Cerebellar nuclear complex (tissue), 1 donor: Measurements from ENCODE around the gene STRIP1.

Experiments used
- DNase-seq, 2 experiments: peaks; one replicate each; lab custom pipeline; 2025; lab: John Stamatoyannopoulos, UW

STRIP1 gene

DNA sequence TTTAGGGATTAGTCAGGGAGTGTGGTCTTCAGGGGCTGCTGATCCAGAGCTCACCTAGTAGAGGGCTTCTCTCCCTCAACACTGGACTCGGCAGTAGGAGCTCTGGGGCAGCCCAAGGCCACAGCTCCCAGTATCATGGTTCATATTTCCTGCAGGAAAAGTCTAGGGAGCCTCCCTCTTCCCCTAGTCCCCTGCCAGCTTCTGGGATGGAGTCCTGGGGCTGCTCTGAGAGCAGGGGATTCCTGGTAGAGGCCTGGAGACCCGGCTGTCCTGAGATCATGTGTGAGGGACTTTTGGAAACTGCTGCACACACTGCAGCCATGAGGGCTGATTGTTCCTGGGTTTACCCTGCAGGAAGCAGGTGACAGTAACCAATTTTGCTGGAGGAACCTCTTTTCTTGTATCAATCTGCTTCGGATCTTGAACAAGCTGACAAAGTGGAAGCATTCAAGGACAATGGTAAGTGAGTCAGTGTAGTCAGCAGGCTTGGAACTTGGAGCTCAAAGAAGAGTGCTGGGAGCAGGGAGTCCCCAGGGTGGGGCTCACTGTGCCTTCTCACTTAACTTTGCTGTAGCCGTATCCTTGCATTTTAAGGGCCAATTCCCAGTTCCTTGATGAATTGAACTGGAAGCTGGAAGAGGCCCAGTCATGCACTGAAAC is 16.3 kb downstream of the STRIP1 start:
- no peak for DNase-seq

DNA sequence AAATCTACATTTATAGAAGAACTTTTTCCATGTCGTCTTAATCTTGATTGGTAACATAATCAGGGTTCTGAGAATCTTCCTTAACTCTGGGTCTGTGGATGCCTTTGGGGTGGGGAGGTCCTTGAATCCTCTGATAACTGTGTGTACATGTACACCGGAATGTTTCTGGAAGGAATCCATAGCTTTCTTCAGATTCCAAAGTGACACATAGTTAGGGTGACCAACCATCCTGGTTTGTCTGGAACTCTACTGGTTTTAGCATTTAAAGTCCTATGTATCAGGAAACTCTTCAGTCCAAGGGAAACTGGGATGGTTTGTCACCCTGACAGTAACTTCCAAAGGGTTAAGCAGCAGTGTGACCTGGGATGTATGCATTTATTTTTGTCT is 16.8 kb downstream of the STRIP1 start:
- no peak for DNase-seq

DNA sequence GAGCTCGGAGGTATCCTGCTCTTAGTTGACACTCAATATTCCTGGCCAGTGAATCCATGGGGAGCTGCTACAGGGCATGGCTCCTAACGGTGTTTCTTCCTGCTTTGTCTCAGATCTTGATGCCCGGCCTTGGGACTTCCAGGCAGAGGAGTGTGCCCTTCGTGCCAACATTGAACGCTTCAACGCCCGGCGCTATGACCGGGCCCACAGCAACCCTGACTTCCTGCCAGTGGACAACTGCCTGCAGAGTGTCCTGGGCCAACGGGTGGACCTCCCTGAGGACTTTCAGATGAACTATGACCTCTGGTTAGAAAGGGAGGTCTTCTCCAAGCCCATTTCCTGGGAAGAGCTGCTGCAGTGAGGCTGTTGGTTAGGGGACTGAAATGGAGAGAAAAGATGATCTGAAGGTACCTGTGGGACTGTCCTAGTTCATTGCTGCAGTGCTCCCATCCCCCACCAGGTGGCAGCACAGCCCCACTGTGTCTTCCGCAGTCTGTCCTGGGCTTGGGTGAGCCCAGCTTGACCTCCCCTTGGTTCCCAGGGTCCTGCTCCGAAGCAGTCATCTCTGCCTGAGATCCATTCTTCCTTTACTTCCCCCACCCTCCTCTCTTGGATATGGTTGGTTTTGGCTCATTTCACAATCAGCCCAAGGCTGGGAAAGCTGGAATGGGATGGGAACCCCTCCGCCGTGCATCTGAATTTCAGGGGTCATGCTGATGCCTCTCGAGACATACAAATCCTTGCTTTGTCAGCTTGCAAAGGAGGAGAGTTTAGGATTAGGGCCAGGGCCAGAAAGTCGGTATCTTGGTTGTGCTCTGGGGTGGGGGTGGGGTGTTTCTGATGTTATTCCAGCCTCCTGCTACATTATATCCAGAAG is 19.4 kb downstream of the STRIP1 start:
- peak in 1 of 2 experiments; percentile 18 for DNase-seq

DNA sequence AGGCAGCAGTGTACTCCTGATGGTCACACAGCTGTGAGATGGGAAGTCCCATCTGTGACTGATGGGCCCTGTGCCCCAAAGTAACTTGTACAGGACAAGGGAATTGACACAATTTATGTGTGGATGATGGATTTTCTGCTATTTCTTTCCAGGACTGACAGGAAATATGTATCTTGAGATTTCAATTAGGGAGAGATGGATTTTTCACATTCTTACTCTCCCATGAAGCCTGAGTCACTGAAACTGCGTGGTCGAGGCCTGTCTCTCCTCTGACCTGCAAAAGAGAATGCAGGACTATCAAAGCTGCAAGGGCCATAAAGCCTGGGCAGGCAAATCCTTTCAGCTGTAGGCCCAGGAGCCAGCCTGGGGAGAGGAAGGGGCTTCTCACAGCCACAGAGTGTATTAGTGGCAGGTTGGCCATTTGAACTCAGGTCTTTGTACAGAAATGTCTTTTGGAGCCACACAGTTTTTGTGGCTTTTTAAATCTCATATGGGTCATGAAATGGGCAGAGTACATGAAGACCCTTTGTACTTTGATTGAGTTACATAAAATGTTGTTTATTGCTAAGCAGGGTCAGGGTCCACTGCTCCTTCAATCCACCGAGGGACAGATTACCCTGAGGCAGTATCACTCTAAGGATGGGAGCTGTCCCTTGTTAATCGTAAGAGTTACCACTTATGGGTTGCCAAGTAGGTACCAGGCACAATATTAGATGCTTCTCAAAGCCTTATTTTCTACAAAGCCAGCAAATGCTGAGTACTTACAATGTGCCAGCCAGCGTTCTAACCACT is 21.3 kb downstream of the STRIP1 start:
- no peak for DNase-seq

DNA sequence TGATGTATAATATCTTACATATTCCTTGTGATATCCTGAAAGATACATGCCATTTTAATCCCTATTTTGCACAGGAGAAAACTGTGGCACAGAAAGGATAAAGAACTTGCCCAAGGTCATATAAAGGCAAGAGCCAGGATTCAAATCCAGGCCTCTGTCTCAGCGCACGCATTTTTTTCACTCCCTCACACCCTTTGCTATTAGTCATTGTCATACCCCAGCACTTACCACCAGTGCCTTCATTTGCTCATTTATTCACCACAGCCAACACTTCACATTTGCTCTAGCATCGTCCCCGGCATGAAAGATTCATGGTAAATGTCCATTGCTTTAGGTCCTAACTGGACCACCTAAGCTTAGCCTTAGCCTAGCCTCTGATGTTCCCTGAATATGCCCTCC is 21.9 kb downstream of the STRIP1 start:
- no peak for DNase-seq

DNA sequence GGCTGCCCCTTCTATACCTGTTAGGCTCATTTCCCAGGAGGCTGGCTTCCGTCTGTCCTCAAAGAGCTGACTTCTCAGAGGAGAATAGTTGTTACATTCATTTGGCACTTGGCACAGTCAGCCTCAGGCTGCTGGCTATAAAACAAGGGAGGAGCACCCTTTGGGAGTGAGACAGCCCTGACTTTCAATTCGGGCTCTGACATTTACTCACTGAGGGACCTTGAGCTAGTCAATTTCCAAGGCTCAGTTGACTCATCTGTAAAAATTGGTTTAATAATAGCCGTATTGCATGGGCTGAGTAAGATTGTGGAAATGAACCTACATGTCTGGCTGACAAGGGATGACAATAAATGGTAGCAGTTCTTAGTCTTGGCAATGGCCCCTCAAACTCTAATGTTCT is 22.4 kb downstream of the STRIP1 start:
- no peak for DNase-seq

DNA sequence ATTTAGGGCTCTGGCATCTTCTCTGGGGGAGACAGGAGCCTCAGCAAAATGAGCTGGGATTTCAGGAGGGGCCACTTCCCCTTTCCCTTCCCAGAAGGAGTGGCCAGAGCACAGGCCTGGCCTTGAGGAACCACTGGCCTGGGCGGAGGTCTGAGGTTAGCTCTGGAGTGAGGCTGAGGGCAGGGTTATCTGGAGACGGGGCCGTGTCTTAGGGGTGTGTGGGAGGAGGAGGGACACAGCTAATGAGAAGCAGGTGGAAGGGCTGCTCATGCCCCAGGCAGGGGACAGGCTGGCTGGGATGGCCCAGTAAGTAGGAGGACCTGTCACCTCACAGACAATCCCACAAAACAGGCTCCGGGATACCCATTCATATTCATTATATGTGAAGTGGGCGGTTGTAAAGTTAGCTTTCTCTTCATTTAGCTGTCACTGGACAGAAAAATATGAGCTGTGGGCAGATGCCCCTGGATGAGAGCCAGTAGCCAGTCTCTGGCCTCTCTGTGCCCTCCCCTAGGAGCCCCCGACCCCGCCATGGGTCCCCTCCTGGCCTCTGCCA is 23.6 kb downstream of the STRIP1 start:
- no peak for DNase-seq

DNA sequence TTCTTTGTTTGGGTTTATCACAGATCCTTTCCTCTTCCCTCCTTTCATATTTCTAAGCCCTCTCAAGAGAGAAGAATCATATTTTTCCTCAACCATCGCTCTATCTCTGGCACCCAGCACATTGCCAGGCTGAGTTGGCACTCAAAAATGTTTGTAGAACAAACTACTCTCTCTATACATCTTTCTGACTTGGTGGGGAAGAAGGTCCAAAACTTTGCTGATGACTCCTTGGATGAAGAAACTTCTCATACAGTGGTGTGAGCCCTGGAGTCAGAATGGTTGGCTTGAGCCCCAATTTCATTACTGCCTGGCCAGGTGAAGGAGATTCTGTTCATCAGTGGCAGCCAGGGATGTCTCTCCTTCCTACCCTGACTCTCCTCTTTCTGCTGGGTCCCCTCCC is 24.2 kb downstream of the STRIP1 start:
- DNase-seq: no peak

DNA sequence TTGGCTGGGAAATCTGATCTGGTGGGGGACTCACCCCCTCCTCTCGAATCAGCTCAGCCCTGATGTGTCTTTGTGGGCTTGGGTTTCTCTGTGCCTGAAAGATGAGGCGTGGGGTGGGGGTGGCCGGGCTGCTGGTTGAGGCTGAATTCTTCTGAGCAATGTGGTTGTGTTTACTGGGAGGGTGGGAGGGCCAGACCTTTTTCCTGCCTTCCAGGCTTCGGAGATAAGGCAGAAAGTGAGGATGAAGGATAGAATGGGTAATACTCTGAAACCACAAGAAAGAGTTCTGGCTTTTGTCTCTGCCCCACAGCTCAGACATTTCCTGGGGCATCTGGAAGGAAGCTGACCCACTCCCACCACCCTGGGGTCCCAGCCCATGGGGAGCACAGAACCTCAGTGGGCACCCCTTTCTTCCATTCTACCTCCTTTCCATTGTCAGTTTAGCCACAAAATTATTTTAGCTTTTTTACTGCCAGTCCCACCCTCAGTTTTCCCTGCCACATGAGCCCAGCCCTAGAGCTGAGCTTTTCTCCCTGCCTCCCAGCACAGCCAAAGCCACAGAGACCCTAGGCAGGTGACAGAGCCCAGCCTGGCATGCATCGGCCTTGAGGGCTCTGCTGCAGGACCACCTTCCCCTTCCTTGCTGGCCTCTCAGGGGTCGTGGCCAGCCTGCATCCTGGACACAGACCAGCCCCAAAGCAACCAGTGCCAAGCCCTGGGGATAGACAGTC is 24.9 kb downstream of the STRIP1 start:
- no peak for DNase-seq

DNA sequence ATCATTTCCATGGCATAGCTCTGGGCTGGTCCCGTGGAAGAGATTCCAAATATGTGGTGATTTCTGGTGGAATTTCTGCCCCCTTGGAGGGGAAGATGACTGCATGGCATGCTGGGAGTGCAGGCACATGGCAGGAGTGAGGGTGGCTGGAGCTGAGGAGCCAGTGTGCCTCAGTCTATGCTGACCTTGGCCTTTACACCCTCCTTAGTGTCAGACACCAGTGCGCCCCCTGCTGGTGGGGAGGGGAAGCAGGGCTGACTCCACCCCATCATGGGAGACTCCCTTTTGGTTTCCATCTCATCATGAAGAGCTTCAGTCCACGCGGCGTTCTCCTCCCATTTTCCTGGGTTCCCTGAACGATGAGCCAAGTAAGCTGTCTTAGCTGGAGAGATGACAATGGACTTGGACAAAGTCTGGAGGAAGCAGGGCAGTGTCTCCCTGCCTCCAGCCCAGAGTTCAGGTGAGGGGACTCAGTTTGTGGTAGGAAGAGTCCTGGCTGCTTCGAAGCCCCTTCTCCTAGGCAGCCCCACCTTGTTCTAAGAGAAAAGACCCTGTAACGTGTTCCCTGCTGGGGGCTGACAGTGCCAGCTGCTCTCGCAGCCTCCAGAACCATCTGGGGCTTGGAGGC is 25.7 kb downstream of the STRIP1 start:
- DNase-seq: no peak

DNA sequence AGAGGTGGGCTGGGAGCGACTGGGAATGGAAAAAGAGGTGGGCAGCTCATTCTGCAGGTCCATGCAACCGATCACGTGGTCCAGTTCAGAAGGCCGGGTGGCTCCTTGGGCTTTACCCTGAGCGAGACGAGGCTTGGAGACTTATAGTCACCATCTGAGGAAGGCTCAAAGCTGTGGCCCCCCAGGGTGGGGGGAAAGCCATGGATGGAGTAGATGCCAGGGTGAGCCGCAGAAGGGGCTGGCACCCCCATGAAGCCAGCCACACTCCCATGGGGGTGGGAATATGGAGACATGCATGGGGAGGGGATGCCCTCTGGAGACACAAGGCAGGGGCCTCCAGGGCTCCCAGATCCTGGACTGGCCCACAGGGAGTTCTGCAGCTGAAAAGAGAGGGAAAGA is 26.2 kb downstream of the STRIP1 start:
- no peak for DNase-seq

DNA sequence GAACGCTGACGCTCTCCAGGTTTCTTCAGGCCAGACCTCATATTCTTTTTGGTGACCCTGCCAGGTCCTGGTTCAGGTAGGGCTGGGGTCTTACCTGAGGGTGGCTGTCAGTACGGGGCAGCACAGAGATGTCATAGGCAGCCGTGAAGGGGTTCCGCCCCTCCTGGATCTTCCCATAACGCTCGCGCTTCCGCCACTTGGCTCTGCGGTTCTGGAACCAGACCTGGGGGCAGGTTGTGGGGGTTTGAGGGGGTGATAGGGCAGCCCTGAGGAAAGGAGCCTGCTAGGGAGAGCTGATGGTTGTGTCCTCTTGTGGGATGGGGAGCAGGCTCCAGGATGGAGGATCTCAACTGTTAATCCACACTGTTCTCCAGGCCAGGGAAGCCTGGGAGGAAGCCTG is 26.9 kb downstream of the STRIP1 start:
- DNase-seq: no peak

DNA sequence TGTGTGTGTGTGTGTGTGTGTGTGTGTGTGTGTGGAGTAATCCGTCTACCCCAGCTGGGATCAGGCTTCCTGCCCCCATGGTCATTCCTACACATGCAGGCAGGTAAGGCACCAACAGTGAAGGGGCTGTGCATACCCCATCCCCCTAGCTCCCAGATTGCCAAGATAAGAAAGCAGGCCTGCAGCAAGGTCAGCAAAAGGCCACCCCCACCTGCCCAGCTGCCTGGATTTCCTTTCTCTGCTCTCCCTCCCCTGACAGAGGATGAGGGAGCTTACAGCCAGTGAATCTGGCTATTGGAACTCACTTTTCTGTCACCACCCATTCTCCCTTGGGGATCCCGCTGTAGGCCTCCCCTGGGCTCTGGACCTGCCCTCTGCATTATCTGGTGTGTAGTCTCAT is 28.2 kb downstream of the STRIP1 start:
- DNase-seq: no peak

DNA sequence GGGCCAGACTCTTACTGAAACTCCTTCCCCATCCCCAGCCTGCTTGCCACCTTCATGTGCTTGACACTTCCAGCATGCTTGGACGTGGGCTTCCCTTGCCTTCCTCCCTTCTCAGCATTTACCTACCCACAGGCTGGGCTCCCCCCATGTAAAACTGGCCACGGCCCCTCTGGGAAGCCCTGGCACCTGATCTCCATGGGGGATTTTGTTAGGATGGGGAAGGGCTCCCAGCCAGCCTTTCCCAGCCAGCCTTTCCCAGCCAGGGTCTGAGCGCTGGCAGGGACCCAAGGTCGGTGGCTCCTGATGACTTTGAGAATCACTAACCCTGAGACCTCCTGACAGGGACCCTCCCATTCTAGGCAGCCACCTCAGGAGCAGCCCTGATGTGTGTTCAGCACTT is 29.4 kb downstream of the STRIP1 start:
- DNase-seq: no peak

DNA sequence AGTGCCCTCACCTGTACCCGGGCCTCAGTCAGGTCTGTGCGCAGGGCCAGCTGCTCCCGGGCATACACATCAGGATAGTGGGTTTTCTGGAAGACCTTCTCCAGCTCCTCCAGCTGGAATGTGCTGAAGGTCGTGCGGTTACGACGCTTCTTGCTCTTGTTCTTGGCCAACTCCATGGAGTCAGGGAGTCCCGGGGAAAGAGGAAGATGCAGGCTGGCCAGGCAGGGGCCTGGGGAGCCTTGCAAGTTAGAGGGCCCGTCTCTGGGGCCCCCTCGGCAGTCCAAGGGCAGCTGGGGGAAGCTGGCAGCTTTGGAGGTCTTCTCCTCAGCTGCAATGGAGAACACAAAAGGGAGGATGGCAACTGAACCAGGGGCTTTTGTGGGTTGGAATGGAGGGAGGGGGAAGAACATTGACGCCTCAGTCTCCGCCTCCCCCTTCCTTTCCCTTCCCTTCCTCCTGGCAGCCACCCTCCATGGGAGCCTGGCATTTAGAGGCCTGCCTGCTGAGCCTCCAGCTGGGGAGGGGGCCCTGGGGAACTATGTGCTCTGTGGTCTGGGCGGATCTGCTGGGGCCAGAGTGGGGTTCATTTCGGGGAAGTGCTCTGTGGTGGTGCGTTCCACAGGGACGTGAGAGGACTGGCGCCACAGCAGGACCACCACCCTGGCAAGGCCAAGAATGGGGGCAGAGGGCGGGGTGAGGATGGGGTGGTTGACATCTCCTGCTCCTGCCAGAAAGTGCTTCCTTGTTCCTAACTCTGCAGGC is 30.3 kb downstream of the STRIP1 start:
- DNase-seq: no peak

DNA sequence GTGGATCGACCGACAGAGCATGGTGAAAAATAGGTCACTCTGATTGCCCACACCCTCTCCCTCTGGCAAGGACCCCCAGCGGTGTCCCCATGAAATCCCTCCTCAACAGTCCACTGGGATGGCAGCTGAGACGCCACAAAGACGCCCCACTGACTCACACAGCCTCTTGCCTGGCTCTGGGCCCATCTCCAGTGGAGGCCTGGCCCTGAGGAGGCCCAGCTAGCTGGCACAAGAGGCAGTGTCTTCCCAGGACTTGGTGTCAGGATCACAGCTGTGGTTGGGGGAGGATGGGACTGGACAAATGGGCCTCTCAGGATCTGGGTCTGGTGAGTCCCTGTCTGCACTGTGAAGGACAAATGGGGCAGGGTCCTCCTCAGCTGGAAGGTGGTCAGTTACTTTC is 31.4 kb downstream of the STRIP1 start:
- DNase-seq: no peak

DNA sequence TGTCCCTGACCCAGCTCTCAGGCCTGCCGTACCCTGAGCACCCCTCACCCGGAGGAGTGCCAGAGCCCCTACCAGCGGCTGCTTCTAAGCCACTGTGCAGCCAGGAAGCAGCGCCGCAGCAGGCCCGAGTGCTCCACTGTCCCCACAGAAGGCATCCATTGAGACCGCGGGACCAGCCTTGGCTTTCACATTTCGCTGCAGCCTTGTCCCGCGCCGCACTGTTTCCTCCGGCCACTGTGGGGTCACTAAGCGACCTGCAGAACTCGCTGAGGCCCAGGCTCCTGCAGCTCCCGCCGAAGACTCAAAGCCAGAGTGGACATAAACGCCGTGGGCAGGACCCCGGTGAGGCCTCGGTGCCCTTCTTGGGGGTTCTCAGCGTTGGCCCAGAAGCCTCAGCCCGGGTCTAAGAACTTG is 33.1 kb downstream of the STRIP1 start:
- DNase-seq: no peak

DNA sequence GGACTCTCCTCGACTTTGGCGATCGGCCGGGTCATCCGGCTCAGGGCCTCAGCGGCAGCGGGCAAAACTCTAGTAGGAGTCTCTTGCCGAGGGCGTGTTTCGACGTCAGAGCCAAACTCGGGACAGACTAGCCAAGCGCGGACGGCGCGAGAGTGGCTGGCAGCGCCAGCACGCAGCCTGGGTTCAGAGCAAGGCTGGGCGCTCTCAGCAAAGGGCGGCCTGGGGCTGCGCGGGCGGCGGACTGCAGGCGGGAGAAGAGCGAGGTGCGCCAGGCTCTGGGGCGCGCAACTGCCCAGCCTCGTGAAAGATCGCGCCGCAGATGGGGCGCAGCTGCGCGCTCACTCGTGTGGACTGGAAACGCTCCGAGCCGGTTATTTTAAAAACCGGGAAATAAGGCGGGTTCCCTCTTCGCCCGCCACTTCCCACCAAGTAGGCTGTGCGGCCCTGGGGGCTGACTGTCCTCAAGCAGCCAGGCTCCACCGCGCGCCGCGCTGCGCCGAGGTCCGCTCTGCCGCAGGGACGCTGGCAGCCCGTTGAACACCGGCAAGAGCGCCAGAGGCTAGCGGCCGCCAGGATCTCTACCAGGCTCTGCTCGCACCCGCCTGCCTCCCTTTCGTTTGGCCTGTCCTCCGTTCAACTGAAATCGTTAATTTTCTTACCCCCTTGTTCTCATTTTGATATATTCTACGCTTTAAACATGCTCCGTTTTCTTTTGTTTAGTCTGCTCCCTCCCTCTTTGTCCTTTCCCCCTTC is 33.6 kb downstream of the STRIP1 start:
- no peak for DNase-seq

DNA sequence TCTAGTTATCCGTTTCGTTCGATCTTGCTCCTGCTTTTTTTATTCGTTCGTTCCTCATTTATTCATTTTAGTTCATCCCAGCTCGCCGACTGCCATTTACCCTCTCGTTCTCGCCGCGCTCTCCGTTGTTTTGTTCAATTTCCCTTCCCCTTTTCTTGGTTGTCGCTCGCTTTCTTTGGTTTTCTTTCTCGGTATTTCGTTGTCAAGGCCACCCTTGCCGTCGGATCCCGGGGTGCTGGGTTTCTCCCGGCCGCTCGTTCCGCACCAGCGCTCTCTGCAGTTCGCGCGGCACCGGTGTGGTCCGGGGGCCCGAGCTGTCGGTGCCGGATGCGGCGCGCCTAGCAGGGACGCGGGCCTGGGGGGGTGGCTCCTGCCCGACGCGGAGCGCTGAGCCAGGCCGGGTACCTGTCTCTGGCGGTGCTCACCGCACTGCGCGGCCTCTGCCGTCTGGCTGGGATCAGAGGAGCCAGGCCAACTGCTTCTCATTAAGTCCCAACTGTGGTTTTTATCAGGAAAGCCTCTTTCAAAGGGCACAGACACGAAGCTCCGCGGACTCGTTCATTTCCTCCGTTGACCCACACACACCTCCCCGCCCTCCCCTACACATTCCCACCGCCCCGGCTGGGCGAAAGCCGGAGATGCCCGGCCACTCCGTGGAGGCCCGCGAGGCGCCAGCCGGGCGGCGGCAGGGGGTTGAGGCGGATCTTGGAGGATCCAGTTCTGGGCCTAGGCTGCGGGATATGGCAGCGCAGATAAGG is 34.4 kb downstream of the STRIP1 start:
- no peak for DNase-seq
